ENCODE measurements around the gene PCNX4.

DNA sequence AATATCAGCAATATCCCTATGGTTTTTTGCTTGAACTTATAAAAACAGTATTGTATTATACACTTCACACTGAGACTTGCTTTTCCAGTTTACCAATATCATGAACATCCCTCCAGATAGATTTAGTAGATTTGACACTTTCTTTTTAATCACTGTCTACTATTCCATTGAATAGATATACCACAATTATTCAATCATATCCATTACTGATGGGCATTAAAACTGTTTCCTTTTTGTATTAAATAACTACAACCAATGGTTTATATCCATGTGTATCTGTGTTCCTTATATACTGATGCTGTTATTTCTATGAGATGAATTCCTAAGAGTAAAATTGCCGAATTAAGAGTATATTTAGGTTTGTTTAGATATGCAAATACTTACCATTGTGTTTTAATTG is 86.4 kb downstream of the PCNX4 start:
- TF ChIP-seq, protein P1, sequence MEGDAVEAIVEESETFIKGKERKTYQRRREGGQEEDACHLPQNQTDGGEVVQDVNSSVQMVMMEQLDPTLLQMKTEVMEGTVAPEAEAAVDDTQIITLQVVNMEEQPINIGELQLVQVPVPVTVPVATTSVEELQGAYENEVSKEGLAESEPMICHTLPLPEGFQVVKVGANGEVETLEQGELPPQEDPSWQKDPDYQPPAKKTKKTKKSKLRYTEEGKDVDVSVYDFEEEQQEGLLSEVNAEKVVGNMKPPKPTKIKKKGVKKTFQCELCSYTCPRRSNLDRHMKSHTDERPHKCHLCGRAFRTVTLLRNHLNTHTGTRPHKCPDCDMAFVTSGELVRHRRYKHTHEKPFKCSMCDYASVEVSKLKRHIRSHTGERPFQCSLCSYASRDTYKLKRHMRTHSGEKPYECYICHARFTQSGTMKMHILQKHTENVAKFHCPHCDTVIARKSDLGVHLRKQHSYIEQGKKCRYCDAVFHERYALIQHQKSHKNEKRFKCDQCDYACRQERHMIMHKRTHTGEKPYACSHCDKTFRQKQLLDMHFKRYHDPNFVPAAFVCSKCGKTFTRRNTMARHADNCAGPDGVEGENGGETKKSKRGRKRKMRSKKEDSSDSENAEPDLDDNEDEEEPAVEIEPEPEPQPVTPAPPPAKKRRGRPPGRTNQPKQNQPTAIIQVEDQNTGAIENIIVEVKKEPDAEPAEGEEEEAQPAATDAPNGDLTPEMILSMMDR (IDR thresholded peaks at IDR 0.05), result no peak
- no peak for TF ChIP-seq POLR2AphosphoS5 (IDR thresholded peaks at IDR 0.05; ENCODE audit: low read depth, low read length)
- TF ChIP-seq, protein P2, sequence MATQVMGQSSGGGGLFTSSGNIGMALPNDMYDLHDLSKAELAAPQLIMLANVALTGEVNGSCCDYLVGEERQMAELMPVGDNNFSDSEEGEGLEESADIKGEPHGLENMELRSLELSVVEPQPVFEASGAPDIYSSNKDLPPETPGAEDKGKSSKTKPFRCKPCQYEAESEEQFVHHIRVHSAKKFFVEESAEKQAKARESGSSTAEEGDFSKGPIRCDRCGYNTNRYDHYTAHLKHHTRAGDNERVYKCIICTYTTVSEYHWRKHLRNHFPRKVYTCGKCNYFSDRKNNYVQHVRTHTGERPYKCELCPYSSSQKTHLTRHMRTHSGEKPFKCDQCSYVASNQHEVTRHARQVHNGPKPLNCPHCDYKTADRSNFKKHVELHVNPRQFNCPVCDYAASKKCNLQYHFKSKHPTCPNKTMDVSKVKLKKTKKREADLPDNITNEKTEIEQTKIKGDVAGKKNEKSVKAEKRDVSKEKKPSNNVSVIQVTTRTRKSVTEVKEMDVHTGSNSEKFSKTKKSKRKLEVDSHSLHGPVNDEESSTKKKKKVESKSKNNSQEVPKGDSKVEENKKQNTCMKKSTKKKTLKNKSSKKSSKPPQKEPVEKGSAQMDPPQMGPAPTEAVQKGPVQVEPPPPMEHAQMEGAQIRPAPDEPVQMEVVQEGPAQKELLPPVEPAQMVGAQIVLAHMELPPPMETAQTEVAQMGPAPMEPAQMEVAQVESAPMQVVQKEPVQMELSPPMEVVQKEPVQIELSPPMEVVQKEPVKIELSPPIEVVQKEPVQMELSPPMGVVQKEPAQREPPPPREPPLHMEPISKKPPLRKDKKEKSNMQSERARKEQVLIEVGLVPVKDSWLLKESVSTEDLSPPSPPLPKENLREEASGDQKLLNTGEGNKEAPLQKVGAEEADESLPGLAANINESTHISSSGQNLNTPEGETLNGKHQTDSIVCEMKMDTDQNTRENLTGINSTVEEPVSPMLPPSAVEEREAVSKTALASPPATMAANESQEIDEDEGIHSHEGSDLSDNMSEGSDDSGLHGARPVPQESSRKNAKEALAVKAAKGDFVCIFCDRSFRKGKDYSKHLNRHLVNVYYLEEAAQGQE (IDR thresholded peaks at IDR 0.05; ENCODE audit: insufficient read depth in 1 of 2, low read depth in 2 of 2, low read length in 1 of 2), result no peak

Measured in Panc1 (cell line).